Natural killer cell (primary cell): ENCODE results near the gene HTATSF1. TPM values are rescaled to one million over a fixed set of nuclear protein-coding genes. Genes with fewer than 3 reads are reported as not detected.

ENCODE experiments used
- ATAC-seq, 3 donors: fragments of 150-1000 bp in 2 of 3; fragments of 200-7000 bp in 1 of 3; cut with Tn5 transposase; 1 replicate in 1 of 3; 2 replicates in 2 of 3; pipeline ENCODE4 v1.10.0; 2021; ENCODE audit warnings: mild to moderate bottlenecking in 2 of 3, moderate library complexity in 2 of 3
- DNase-seq, 2 donors: peaks; one replicate each; pipeline versions ENCODE4 v3.0.0 to v3.0.0-alpha.2; 2013 to 2021; ENCODE audit warnings: mixed read lengths in 1 of 2
- H3K27ac ChIP-seq: one replicate; pipeline ENCODE4 v1.5.1; 2013; ENCODE audit warnings: mild to moderate bottlenecking, low read length
- H3K27me3 ChIP-seq: one replicate; pipeline ENCODE4 v1.6.1; 2013; ENCODE audit warnings: low read length; ENCODE audit not compliant: control insufficient read depth, insufficient read depth
- H3K36me3 ChIP-seq: one replicate; pipeline ENCODE4 v1.6.1; 2013; ENCODE audit warnings: low read length; ENCODE audit not compliant: control insufficient read depth, insufficient read depth
- H3K4me1 ChIP-seq: one replicate; pipeline ENCODE4 v1.6.1; 2013; ENCODE audit warnings: low read length; ENCODE audit not compliant: control insufficient read depth, insufficient read depth
- H3K4me3 ChIP-seq: one replicate; pipeline ENCODE4 v1.5.1; 2013; ENCODE audit warnings: low read length
- H3K9me3 ChIP-seq: one replicate; pipeline ENCODE4 v1.6.1; 2013; ENCODE audit warnings: low read length; ENCODE audit not compliant: control insufficient read depth, insufficient read depth
- H3K27ac Mint-ChIP-seq, 2 donors: one replicate each; pipeline ENCODE4 v1.8.0; 2022; ENCODE audit warnings: mild to moderate bottlenecking in 2 of 2, mixed read lengths in 2 of 2, moderate library complexity in 1 of 2
- H3K27me3 Mint-ChIP-seq, 2 donors: one replicate each; pipeline ENCODE4 v1.8.0; 2022; ENCODE audit warnings: low read depth in 2 of 2, mixed read lengths in 2 of 2
- H3K36me3 Mint-ChIP-seq: one replicate; pipeline ENCODE4 v1.8.0; 2022; ENCODE audit warnings: mixed read lengths
- H3K4me1 Mint-ChIP-seq, 2 donors: one replicate each; pipeline ENCODE4 v1.8.0; 2022; ENCODE audit warnings: mixed read lengths in 2 of 2
- H3K4me3 Mint-ChIP-seq: one replicate; pipeline ENCODE4 v1.8.0; 2022; ENCODE audit warnings: mild to moderate bottlenecking, moderate library complexity, mixed read lengths
- H3K9me3 Mint-ChIP-seq, 2 donors: one replicate each; pipeline ENCODE4 v1.8.0; 2022; ENCODE audit warnings: mixed read lengths in 2 of 2
- CTCF ChIP-seq: fragments of 200-600 bp; IDR thresholded peaks from one replicate; pipeline ENCODE4 v1.8.0; 2022; ENCODE audit warnings: antibody characterized with exemption
- WGBS: methylation state at CpG from one replicate; pipeline ENCODE4 v1.1.7; 2013; ENCODE audit warnings: missing lambda C conversion rate; ENCODE audit not compliant: insufficient coverage; 5-methylcytosine and 5-hydroxymethylcytosine counted together
- intact Hi-C: fragments of 100-400 bp; cut with micrococcal nuclease; formaldehyde crosslinking; loops from one replicate; pipeline ENCODE4 v1.14.2; 2022
- total RNA-seq, 4 donors: library from RNA; stranded (reverse); fragments of 120-200 nt in 1 of 4; gene quantifications; one replicate each; pipeline versions ENCODE4 v1.2.3 to v1.2.4, GENCODE V29; 2013 to 2022

HTATSF1 gene
- total RNA-seq, 3 donors from 2014 or later (not counting 1 experiment from before 2014, with no cell fraction given), result 26.4 to 30.4 (median 28.2) TPM

- no peaks in the 10 kb centered on the region for H3K36me3 Mint-ChIP-seq
- ATAC-seq (no peak), DNase-seq (no peak)
- H3K4me3 Mint-ChIP-seq, result no peak overlapping the region
- Histone ChIP-seq H3K4me3 (no peak overlapping the region), H3K36me3 (no peaks in the 10 kb centered on the region), H3K27me3 (no peaks in the 10 kb centered on the region), H3K27ac (no peak overlapping the region), H3K4me1 (no peaks in the 10 kb centered on the region), H3K9me3 (no peaks in the 10 kb centered on the region)
- TF ChIP-seq CTCF, result no peak
- no peak overlapping the region for H3K27ac Mint-ChIP-seq
- H3K4me1 Mint-ChIP-seq, result no peaks in the 10 kb centered on the region
- peaks cover 0 to 29% of the 10 kb centered on the region in 2 donors for H3K27me3 Mint-ChIP-seq
- H3K9me3 Mint-ChIP-seq, result no peaks in the 10 kb centered on the region
- WGBS, result 100% methylated on average over 1 of the region's 5 CpGs
- intact Hi-C loops, result no loop called here
Observed at GRCh38 chrX:136457303-136457917, 40.0 kb upstream of the HTATSF1 start.

DNA sequence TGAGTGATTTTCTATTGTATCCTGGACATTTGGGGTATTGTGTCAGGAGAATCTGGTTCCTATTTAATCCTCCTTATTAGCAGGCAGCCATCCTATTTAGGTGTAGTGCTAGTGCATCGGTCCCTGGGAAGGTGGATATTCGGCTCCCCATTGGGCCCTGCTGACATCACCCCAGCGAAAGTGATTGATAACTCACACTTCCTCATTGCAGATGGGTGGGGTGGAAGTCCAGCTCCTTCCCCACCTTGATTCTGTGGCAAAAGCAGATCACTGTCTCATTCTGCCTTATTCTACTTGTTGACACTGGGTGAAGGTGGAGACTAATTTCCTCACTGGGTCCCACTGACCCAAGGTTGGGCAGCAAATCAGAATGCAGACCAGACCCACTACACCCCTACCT is 32.8 kb upstream of the HTATSF1 start:
- no peaks in the 10 kb centered on the region for H3K9me3 Mint-ChIP-seq
- H3K27me3 ChIP-seq, result no peaks in the 10 kb centered on the region
- H3K4me3 Mint-ChIP-seq, result no peak overlapping the region
- no CpG with 5 or more reads among the region's 3 CpGs for whole genome bisulfite sequencing
- H3K27ac ChIP-seq, result no peak overlapping the region
- peaks cover 0 to 8% of the 10 kb centered on the region in 2 donors for H3K27me3 Mint-ChIP-seq
- ATAC-seq (no peak), DNase-seq (no peak)
- H3K9me3 ChIP-seq, result no peaks in the 10 kb centered on the region
- H3K4me1 Mint-ChIP-seq, result no peaks in the 10 kb centered on the region
- no peak for TF ChIP-seq CTCF
- no peaks in the 10 kb centered on the region for H3K36me3 Mint-ChIP-seq
- no peaks in the 10 kb centered on the region for H3K36me3 ChIP-seq
- no peaks in the 10 kb centered on the region for H3K4me1 ChIP-seq
- intact Hi-C loops, result no loop called here
- no peak overlapping the region for H3K27ac Mint-ChIP-seq
- no peak overlapping the region for H3K4me3 ChIP-seq

DNA sequence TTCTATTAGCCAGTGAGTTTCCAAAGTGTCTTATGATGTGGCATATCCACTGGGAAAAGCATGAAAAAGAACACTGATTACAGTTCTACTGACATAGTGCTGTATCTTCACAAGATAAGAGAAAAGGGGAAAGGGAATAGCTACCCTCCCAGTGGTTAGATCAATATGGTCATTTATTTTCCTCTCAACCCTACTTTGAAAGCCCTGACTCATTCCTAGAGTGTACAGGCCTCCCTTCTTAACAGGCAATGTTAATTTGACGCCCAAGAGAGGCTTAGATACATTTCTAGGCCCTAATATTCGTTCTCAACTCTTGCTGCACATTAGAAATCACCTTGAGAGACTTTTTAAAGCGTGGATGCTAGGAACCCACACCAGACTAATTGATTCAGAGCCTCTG is 30.1 kb upstream of the HTATSF1 start:
- Mint-ChIP-seq H3K27me3 (peaks cover 0 to 8% of the 10 kb centered on the region in 2 donors), H3K4me1 (no peaks in the 10 kb centered on the region), H3K27ac (no peak overlapping the region), H3K36me3 (no peaks in the 10 kb centered on the region), H3K4me3 (no peak overlapping the region), H3K9me3 (no peaks in the 10 kb centered on the region)
- no peak overlapping the region for H3K27ac ChIP-seq
- no peak for DNase-seq
- no peak for ATAC-seq
- no peaks in the 10 kb centered on the region for H3K4me1 ChIP-seq
- no peaks in the 10 kb centered on the region for H3K36me3 ChIP-seq
- H3K27me3 ChIP-seq, result no peaks in the 10 kb centered on the region
- intact Hi-C loops, result no loop called here
- H3K4me3 ChIP-seq, result no peak overlapping the region
- TF ChIP-seq CTCF, result no peak
- 84% methylated on average over 3 of the region's 3 CpGs for WGBS
- H3K9me3 ChIP-seq, result no peaks in the 10 kb centered on the region
